ENCODE measurements around the gene KRCC1.

The KRCC1 gene

GRCh38 chr2:88055371-88056128 lies at the start of gene KRCC1:
TSS of gene KRCC1 (minus strand) at chr2:88055783. CDS start at chr2:88028563, 27,220 bp downstream.
- DNase-seq: peak; percentile 87

GRCh38 chr2:88100489-88100858 lies 44.9 kb upstream of the KRCC1 start:
- no peak for DNase-seq

- no peak for DNase-seq
These were observed 44.4 kb upstream of the KRCC1 start for GRCh38 chr2:88099798-88100488.

- no peak for DNase-seq
These were observed 42.9 kb upstream of the KRCC1 start for GRCh38 chr2:88098558-88098900.

- no peak for DNase-seq
These were observed 42.4 kb upstream of the KRCC1 start for GRCh38 chr2:88097891-88098557.

GRCh38 chr2:88097192-88097591 lies 41.6 kb upstream of the KRCC1 start:
- no peak for DNase-seq

GRCh38 chr2:88096708-88097107 lies 41.1 kb upstream of the KRCC1 start:
- DNase-seq: no peak

- DNase-seq: no peak
These were observed 39.4 kb upstream of the KRCC1 start for GRCh38 chr2:88095022-88095421.

GRCh38 chr2:88092773-88093172 lies 37.2 kb upstream of the KRCC1 start:
- no peak for DNase-seq

- no peak for DNase-seq
These were observed 36.4 kb upstream of the KRCC1 start for GRCh38 chr2:88091943-88092342.

GRCh38 chr2:88090446-88091283 lies 35.1 kb upstream of the KRCC1 start:
- no peak for DNase-seq

GRCh38 chr2:88088999-88089398 lies 33.4 kb upstream of the KRCC1 start:
- DNase-seq: no peak

- DNase-seq: no peak
These were observed 32.2 kb upstream of the KRCC1 start for GRCh38 chr2:88087763-88088162.

- DNase-seq: no peak
These were observed 31.5 kb upstream of the KRCC1 start for GRCh38 chr2:88087073-88087472.

- no peak for DNase-seq
These were observed 30.8 kb upstream of the KRCC1 start for GRCh38 chr2:88086401-88086800.

GRCh38 chr2:88085602-88086001 lies 30.0 kb upstream of the KRCC1 start:
- DNase-seq: no peak

- no peak for DNase-seq
These were observed 29.5 kb upstream of the KRCC1 start for GRCh38 chr2:88085099-88085498.

GRCh38 chr2:88082781-88083180 lies 27.2 kb upstream of the KRCC1 start:
- DNase-seq: no peak

GRCh38 chr2:88081924-88082608 lies 26.5 kb upstream of the KRCC1 start:
- no peak for DNase-seq

GRCh38 chr2:88080545-88080944 lies 25.0 kb upstream of the KRCC1 start:
- DNase-seq: no peak

- no peak for DNase-seq
These were observed 23.1 kb upstream of the KRCC1 start for GRCh38 chr2:88078643-88079172.

GRCh38 chr2:88077080-88077479 lies 21.5 kb upstream of the KRCC1 start:
- DNase-seq: no peak
